ENCODE measurements around the gene KLHDC9. TPM values are rescaled to one million over a fixed set of nuclear protein-coding genes. Genes with fewer than 3 reads are reported as not detected.

KLHDC9 gene
- total and polyA plus RNA-seq, 2 of the 8 experiments (the other 6 are each of a cell fraction or from before 2014, with no cell fraction given): 6.5 to 15.6 TPM

GRCh38 chr1:161096530-161096929 lies 1.6 kb upstream of the KLHDC9 start (continued):
- no peak for TF ChIP-seq NANOG (IDR thresholded peaks at IDR 0.05; ENCODE audit: insufficient read depth, low read depth, low read length, poor library complexity, severe bottlenecking)
- no peak for TF ChIP-seq TAF1 (IDR thresholded peaks at IDR 0.05; ENCODE audit: low read depth, low read length)
- no peak for TF ChIP-seq MAFK (IDR thresholded peaks at IDR 0.05; ENCODE audit: low read depth, low read length)
- no peak for TF ChIP-seq RNF2 (IDR thresholded peaks at IDR 0.05; ENCODE audit: borderline replicate concordance, low read depth, low read length, missing control alignments, poor library complexity, severe bottlenecking)
- no peak for TF ChIP-seq KDM1A (IDR thresholded peaks at IDR 0.05; ENCODE audit: borderline replicate concordance, low read length)
- TF ChIP-seq HDAC6 (IDR thresholded peaks at IDR 0.05; ENCODE audit: low read depth, low read length): no peak
